Measurements from ENCODE around the gene HPCAL1.

Gene HPCAL1

DNA sequence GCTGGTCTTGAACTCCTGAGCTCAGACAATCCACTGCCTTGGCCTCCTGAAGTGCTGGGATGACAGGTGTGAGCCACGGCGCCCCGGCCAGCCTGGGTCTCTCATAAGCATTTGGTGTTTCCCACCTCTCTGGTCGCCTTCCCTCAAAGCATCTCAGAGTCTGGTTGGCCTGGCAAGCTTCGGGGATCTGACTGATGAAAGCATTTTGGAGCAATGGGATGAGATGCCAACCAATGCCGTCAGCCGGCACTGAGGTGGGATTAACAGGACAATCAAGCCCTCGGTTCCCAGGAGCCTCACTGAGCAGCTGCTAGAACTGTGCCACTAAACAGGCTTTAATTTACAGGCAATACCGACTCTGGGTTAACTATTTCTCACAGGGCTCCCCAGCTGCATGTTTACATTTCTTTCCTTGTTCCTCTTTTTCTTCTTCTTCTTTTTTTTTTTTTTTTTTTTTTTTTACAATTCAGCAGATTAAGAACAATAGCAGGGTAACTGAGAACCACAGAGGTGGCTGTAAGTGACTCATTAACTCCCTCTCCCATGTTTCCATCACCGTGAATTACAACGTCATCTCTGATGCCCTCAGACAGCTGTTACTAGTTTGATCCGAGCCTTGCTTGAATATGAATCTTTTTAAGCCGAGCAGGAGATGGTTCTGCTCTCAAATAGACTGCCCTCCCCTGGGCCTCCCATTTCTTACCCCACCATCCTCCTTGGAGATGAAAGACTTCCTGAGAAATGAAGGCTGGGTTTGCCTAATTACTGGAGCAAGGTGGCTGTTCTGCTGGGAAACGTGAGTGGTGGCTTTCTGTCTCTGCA lies 107.5 kb downstream of the HPCAL1 start:
- peak in 1 of 2 donors; percentile 48 for DNase-seq

DNA sequence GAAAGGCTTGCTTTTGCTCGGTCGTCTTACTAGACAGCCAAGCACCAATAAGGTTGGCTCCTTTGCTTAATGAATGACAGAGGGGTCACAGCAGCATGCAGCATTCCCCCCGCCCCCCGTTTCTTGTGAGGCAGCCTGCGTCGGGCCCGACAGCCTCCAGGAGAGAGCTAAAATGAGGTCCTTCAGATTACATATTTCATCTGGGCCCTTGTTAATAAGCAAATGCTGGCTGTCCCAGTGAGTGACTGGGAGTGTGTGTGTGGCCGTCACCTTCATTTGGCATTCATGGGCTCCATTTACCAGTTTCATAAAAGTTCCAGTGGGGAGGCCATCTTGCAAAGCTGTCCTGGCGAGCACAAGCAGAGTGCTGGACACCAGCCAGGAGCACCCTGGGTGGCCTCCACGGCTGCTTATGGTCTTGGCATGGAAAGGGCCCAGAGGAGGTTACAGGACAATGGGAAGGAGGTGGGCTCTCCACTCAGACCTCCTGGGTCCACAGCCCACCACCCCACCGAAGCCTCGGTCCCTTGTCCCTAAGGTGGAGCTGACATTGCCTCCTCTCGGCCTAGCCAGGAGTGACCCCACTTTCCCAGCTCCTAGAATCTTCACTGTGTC lies 108.2 kb downstream of the HPCAL1 start:
- DNase-seq = no peak

DNA sequence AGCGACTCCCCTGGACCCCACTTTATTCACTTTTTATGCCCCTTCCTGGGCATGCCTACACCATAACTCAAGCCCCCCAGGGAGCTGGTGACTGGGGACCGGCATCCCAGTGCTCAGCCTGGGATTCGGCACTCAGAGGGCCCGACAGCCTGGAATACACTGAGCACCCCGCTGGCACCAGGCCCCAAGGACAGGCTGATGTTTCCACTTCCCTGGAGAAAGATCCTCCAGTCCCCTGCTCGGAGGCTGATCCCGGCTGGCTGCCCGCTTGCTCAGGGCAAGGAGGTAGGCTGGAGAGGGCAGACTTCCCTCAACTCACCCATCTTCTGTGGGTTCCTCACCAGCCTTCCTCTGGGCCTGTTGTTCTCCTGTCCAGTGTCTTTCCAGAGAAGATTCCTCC lies 108.9 kb downstream of the HPCAL1 start:
- no peak for DNase-seq

DNA sequence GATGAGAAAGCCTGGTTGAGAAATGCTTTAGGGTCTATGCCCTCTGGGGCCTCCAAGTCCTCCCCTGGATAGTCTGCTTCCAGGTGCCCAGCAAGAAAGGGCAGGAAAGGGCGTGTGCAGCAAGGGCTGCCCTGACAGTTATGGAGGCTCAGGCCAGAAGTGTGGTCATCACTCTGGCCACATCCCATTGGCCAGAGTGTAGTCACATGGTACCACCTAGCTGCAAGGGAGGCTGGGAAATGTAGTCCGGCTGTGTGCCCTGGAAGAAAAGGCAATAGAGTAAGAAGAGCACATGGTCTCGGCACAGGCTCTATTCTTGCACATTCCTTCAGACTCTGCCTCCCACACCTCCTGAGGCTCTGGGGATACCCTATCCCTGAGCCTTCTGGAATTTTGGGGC lies 109.7 kb downstream of the HPCAL1 start:
- DNase-seq = peak; percentile 30 to 39

DNA sequence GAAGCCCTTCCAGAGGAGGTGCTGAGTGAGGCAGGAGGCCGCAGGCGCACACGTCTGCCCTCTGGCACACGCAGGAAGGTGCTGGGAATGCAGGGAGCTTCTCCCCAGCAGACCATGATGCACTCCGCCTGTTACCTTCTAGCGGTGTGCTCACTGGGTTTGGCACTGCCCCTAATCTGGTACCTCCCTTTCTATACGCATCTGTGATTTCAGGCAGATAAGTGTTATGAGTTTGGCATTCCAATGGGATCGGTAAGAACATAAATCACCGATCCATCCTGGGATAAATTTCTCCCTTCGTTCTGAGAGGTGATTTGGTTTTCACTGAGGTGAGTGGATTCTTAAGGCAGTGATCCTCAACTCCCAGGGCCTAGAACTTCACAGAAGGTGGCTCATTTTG lies 110.8 kb downstream of the HPCAL1 start:
- no peak for DNase-seq

DNA sequence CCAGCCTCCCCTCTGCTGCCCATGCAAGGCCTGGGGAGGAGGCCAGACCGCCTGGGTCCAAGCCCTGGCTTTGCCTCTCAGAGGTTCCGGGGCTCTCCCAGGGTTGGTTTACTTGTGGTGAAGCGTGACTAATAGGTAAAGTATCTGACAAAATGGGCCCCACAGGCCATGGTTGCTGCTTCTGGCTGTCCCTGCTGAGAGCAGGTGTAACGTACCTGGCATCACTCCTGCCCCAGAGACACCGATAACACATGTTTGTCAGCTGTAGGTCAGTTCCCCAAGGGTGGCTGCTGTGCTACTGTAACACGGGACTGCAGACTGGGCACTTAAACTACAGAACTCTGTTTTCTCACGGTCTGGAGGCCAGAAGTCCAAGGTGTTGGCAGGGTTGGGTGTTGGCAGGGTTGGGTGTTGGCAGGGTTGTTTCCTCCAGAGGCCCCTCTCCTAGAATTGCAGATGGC lies 111.3 kb downstream of the HPCAL1 start:
- no peak for DNase-seq

DNA sequence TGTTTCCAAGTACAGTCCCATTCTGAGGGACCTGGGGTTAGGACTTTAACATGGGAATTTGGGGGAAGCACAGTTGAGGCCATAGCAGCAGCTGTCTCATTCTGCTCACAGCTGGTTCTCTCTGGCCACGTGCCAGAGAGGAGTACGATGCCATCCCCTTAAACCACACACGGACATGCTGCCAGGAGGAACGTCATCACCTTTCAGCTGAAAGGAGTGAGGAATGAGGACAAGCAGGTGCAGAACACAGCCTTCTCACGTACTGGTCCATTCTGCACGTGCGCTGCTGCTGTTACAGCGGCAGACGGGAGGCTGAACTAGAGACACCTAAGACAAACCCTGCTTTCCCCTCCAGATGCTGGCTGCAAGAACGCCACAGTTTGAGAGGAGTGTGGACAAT lies 111.9 kb downstream of the HPCAL1 start:
- no peak for DNase-seq

DNA sequence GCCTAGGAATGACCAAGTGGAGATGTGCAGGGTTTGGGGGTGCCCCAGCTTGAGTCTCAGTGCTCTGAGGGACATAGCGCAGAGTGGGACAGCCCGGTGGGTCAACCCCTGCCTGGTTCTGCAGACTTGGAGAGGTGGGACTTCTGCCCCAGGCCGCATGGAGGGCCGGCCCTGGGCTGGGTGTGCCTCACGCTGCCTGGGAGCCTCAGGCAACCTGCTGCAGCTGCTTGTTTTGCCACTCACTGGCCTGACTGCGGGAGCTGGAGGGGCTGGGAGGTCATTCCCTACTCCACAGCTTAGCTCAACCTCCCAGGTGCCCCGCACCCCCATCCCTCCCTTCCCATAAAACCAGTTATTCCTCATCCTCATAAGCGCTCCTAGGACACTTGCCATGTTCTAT lies 112.3 kb downstream of the HPCAL1 start:
- DNase-seq = no peak

DNA sequence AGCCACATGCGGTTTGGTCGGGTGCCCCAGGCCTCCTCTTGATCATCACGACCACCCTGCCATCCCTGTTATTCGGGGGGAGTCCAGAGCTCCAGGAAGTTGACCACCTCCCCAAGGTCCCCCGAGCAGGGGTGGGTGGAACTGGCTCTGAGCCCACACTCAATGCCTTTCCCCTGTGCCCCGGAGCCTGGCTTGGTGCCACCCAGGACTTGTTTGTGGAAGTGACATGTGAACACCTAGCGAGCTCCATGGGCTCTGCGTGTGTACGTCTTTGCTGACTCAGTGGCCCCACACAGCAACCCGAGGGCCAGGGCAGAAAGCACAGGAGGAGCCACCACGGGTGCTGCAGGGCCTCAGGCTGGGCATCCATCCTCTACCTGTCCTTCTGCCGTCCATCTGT lies 112.9 kb downstream of the HPCAL1 start:
- DNase-seq = no peak

DNA sequence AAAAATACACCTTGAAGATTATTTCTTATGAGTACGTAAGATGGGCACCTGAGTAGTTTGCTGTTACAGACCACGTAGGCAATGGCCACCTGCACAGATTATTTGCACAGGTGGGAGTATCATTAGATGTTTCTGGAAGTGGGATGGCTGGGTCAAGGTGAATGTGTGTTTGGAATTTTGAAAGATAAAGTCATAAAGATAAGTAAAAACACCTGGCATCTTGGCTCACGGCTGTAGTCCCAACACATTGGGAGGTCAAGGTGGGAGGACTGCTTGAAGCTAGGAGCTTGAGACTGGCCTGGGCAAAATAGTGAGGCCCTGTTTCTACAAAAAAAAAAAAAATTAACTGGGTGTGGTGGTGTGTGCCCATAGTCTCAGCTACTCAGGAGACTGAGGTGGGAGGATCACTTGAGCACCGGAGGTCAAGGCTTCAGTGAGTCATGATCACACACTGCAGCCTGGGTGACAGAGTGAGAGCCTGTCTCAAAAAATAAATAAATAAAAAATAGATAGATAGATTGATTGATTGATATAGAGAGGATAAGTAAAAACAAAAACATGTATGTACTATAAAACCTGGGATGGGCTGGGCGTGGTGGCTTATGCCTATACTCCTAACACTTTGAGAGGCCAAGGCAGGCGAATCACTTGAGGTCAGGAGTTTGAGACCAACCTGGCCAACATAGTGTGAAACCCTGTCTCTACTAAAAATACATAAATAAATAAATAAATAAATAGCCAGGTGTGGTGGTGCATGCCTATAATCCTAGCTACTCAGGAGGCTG lies 115.0 kb downstream of the HPCAL1 start:
- DNase-seq = no peak

DNA sequence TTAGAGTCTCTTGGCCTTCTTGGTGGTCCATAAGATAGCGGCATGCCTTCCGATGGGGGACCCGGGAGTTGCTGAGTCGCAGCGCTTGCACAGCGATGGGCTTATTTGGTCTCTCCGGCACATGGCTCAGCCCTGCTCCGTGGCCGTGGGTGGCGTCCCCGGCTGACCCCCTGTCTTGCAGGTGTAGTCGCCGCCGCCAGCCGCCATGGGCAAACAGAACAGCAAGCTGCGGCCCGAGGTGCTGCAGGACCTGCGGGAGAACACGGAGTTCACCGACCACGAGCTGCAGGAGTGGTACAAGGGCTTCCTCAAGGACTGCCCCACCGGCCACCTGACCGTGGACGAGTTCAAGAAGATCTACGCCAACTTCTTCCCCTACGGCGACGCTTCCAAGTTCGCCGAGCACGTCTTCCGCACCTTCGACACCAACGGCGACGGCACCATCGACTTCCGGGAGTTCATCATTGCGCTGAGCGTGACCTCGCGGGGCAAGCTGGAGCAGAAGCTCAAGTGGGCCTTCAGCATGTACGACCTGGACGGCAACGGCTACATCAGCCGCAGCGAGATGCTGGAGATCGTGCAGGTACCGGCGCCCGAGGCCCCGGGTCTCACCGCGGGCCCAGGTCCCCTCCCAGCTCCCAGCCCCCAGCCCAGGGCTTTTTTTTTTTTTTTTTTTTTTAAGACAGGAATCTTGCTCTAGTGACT lies 117.0 kb downstream of the HPCAL1 start:
- no peak for DNase-seq

DNA sequence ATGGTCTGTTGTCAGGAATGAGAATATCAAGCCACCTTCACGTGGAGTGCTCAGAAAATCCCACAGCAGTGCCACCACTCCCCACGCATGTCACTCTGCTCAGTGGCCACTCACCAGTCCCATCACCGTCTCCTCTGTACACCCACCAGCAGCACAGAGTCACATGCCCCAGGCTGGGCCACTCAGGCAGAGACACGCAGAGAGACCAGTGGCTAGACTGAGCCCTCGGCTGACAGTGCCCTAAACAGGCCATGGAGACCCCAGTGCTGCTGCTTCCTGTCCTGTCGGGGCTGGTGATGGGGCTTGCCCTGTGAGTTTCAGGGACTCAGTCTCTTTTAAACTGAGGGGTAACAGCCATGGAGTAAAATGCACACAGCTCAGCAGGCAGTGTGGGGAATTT lies 119.5 kb downstream of the HPCAL1 start:
- no peak for DNase-seq

DNA sequence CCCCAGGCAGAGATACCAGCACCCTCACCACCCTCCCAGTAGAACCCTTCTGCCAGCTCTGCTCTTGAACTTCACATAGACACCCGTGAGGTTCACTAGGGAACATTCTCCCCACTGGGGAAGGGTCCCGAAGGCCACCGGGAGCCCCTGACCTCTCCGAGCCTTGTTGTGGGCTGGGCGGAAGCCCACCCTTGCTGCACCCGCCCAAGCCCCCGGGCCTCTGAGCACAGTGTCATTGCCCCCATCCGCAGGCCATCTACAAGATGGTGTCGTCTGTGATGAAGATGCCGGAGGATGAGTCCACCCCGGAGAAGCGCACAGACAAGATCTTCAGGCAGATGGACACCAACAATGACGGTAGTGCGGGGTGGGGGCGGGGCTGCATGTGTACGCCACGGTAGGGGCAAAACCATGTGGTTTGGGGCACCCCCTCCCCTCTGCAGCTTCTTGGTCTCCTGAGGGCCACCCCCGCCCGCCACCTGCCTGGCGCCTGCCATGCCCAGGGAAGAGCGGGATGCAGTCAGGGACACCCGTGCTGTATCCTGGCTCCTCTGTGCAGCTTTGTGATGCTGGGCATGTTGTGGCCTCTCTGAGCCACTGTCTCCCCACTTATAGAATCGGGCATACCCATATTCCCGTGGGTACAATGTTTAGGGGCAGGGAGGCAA lies 120.2 kb downstream of the HPCAL1 start:
- no peak for DNase-seq

DNA sequence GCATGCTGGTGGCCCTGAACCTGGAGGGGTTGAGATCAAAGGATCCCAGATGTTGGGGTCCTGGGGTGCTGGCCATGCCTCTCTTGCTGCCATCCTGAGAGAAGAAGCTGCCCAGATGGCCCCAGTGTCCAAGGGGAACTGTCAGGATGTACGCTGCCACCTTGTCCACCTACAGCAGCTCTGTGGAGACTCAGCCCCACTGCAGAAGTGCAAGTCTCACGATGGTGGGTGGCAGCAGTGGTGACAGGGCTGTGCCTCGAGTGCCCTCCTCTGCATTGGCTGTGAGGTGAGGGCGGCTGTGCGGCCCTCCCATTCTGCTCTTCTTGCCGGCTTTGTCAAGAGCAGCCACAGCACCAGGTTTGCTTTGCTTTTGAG lies 120.7 kb downstream of the HPCAL1 start:
- DNase-seq = no peak

DNA sequence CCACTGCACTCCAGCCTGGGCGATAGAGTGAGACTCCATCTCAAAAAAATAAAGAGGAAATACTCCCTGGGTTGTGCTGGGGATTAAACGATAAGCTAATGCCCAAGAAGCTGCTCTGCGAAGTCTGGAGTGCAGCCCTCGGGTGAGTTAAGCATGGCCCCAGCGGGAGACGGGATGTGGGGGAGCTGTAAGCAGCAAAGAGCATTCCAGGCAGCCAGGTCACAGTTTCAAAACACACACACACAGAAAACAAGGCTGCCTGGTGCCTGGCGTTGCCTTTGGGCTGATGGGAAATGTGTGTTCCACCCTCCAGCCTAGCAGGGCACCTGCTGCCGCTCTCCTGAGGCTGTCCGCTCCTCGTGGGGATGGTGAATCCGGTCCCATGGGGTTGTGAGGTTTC lies 121.3 kb downstream of the HPCAL1 start:
- no peak for DNase-seq

DNA sequence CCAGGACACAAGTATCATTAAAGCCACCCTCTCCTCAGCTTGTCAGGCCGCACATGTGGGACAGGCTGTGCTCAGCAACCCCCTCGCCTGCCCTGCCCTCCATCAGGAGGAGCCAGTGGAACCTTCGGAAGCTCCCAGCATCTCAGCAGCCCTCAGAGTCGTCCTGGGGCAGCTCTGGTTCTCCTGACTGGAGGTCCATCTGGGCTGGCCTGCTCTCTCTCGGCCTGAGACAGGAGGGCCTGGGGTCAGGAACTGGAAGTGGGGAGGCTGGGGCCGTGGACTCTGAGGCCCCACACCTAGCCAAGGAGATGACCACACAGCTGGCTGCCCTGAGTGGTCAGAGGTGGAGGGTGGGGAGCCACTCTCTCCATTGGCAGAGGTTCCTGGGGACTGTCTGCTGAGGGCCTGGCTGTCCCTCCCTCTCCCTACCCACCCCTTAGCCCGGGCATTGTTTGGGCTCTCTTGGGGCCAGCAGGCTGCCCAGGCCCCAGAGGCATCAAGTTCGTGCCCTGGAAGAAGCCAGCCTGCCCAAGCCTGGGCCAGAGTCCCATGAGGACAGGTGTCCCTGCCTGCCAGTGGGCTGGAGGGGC lies 122.3 kb downstream of the HPCAL1 start:
- DNase-seq = no peak

DNA sequence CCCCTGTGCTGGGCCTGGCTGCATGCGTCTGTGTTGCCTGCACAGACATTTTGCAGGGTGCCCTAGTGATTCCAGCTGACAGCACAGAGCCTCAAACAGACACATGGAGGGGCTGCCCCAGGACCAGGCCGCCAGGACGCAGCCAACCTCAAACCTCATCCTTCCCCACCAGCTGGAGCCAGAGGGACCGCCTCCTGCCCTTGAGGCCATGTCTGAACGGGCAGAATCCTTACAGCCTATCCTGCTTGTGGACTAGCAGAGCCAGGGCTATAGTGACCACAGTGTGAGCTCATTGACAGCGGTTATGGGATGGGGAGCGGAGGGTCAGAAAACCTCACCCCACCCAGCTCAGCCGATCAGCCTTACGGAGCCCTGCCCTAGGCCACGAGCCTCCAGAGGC lies 123.0 kb downstream of the HPCAL1 start:
- DNase-seq = no peak

DNA sequence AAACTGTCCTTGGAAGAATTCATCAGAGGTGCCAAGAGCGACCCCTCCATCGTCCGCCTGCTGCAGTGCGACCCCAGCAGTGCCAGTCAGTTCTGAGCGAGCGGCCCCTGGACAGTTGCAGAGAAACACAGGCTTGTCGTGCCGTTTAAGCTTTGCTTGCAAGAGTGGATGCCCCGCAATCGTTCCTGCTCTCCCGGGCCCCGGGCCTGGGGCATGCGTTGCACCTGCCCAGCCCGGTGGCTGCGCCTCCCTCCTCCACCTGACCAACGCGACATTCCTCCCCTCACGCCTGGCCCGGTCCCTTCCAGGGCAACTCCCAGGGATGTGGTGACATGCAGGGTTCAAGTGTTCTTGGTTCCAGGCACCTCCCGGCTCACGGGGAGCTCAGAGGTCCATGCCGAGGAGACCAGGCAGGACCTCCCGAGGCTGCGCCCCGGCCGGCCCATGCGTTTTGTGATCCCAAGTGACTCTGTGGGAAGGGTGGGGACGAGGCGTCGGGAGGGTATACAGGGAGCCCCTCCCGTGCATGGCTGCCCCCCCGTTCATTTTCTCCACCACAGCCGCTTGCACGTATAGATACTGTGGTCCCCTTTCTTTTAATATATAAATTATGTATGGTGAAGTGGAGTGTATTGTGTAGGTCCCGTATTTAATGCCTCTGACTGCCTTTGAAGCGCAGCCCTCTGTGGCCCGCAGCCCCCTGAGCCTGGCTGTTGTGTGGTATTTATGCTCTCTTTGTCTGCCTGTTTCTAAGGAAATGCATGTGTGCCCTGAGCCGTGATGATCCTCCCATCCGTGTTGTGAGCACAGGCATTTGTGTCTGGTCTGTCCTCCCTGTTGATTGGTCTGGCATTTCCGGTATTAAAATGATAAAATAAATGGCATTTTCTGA lies 124.3 kb downstream of the HPCAL1 start:
- no peak for DNase-seq

DNA sequence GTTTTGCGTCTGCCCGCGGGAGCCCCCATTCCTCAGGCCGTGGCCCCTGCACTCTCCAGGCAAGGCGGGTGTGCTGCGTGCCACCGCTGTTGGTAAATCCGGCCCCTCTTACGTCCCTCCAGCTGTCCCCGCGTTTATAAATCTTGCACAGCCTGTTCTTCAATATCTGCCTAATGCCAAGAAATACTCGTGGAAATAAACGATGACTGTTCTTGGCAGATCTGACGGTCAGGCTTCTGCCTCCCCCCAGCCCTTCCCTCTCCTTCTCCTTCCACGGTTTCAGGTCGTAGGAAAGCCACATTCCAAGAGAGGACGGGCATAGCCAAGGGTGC lies 124.9 kb downstream of the HPCAL1 start:
- DNase-seq = no peak

DNA sequence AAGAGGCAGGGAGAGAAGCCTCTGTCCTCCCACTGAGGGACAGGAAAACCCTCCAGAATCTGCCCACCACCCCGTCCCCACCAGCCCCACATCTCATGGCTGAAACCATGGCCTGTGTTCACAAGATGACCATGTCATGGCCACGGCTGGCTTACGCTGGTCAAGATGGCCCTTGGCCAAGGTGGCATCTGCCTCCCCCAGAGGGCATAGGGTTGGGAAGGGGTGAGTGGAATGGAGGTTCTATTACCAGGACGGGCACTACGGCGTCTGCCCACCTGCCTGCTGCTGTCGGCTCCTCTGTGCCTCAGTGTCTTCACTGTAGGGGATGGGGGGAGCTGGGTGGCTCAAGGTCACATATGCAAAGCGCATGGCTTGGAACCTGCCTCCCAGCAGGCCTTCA lies 125.7 kb downstream of the HPCAL1 start:
- no peak for DNase-seq

DNA sequence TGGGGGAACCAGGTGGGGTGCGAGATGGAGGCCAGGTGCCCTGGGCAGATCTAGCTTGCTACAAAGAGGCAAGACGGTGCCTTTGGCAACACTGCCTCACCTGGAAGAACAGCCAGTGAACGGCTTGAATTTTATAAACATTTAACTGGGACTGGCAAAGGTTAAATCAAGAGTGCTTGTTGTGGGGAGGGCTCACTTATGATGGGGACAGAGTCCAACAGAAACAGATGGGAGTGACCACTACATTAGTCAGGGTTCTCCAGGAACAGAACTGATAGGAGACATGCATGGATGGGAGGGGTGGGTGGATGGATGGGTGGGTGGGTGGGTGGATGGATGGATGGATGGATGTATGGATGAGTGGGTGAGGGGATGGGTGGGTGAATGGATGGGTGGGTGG lies 126.2 kb downstream of the HPCAL1 start:
- DNase-seq = no peak

Measured in CD4-positive, alpha-beta T cell treated with Interleukin-1 beta for 1 hour (primary cell).